Measurements from ENCODE around the gene TBC1D12.
A peak's percentile ranks its signal among the peaks of the same experiment; 100 is the strongest.
"Not testable (repeated sequence)": the region's sequence is repeated elsewhere in the genome, so short reads cannot be mapped to it uniquely, and the experiment has no call there.

Gene TBC1D12

DNA sequence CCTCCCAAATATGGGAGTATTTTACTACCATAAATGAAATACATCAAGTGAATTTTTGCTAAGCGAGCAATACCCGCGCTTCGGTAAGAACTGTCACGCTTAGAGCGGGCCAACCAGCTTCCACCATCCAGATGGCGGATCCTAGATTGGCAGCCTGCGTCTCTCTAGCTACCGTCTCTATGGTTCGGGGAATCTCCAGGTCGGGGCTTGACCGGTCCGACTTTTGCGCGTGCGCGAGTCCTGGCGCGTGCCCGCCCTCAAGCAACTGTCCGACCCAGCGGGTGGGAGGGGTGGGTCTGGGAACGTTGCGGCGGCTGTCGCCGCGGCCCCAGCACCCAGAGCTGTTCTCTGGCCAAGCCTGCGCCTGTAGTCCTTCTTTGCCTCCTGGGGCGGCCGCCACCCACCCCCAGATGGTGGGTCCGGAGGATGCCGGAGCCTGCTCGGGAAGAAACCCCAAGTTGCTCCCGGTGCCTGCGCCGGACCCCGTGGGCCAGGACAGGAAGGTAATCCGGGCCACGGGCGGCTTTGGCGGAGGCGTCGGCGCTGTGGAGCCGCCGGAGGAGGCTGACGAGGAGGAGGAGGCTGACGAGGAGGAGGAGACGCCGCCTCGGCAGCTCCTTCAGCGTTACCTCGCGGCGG is at the start of gene TBC1D12:
Gene TBC1D12, plus strand, starts transcription at position 338 of the 639 bp plus-strand sequence. Its CDS starts 73 bp downstream, at position 411.
- peak; percentile 97 for DNase-seq

DNA sequence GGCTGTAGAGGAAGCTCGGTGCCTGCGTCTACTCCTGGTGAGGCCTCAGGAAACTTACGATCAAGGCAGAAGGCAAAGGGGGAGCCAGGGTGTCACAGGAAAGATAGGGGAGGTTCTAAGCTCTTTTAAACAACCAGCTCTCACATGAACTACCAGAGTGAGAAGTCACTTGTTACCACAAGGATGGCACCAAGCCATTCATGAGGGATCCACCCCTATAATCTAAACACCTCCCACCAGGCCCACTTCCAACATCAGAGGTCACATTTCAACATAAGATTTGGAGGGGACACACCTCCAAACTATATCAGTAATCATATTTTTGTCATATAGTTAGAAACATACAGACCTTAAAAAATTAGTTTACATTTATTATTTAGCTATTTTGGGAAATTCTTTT is 49.0 kb upstream of the TBC1D12 start:
- no peak for DNase-seq

DNA sequence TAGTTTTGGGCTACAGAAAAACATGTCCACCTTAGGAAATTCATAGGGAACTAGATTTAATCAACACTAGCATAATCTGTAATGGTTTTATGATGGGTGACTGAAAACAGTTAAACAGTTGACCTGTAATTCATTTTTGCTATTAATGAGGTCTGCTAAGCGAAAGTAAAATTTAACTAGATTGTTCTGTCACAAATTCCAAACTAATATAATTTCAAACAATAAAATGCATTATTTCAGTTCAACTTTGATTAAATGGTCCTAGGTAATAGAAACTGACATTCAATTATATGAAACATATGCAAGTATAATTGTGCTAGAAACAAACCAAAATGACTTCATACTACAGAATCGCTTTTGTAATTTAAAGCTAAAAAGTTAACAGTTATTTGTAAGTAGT is 46.5 kb upstream of the TBC1D12 start:
- no peak for DNase-seq

DNA sequence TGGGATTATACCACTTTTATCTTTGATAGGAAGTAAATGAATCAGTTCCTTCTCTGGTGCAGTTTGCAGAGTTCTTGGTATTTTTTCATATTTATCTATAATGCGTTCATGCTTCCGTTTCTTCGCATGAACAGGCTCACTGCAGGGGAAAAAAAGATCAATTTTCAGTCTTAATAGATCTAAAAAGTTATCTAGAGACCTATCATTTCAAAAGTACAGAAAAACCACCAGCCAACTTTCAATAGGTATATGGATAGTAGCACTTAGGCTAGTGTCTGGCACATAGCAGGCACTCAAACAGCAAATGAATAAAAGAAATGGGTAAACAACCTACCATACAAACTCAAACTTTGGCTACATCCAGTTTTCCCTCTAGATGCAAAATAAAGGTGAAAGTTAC is 45.1 kb upstream of the TBC1D12 start:
- no peak for DNase-seq

DNA sequence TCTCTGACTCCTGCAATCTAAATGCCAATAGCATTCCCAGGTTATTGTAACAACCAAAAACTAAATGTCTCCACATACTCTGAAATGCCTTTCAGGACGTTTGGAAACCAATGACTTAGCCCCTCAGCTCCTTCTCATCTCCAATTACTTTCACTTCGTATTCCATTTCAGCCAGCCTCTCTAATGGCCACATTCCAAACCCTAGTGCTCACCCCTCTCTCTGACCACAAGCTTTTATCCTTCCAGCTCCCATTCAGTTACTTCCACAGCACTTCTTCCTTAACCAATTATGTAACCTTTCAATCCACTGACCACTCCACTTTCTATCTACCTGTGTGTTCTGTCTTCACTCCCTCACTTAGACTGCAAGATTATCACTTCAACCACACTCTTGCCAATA is 43.9 kb upstream of the TBC1D12 start:
- DNase-seq: no peak

DNA sequence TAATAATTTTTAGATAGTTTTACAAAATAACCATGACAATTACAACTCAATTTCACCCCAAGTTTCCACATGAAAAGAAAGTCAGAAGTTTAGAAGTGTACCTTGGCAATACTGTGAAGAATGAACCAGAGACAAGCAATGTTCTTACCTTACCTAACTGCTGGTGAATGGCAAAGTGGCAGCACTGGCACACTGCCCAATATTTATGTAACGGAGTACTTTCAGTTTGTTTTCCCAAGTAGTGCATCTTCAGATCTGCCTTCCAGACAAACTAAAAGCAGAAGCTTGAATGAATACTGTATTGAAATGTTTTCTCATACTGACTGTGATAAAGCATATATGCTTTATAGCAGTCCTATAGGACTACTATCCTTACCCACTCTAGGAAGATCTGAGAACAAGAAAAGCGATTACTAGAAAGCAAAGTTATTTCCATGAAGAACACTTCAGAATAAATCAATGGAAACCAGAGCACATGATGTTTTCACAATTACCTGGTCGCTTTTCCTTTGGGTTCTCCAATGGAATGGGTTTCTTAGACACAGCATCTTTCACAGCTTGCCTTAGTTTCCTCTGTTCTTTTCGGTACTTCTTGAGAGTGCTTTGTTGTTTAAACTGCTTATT is 41.1 kb upstream of the TBC1D12 start:
- DNase-seq: no peak

DNA sequence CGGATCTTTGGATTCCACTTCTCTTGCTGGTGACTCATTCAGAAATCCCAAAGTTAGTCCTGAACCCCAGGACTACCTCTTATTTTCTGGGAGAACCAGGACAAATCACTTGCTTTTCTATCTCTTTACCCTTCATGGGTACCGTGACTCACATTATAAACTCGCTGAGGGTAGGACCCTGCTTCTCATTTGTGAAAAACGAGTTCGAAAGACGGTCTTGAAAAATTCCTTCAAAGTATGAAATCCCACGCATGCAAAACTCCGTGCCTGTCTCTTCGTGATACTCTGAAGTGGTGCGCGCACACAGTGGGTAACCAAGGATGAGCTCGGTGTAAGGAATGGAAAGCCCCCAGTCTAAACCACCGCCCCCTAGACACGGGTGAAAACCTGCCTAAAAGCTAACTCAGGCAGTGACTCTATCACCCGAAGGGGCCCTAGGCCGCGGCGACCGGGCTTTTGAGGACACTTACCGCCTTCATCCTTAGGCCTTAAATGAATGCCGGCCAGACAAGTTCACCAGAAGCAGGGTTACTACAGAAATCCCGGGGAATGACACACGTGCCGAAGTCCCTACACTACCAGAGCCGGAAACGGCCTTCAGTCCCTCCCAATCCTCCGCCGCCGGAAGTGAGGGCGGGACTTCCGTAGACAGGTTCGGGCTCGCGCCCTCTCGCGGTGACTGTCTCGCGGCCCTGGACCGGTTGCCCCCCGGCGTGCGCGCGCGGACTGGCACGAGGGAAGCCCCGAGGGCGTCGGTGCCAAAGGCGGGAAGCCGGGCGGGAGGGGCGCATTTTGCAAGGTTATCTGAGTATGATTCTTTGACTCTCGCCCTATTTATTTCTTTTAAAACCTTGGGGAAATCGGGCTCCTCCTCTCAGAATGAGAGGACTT is 39.7 kb upstream of the TBC1D12 start, which contains the start of gene NOC3L:
Gene NOC3L, minus strand, starts transcription at position 580 of the 891 bp plus-strand sequence. Its CDS starts 101 bp downstream, at position 479.
- peak; percentile 97 for DNase-seq

DNA sequence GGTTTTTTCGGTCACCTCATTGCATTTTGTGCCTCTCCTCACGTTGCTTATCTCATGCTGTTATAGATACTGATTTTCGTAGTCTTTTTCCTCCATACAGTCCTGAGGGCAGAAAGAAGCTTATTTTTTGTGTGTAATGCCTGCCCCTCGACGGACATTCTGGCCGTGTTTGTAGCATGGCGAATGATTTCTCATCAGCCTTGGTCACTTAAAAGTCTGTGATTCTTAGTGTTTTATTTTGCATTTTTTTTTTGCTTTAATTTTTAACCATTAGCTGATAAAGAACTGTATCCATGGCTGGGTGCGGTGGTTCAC is 39.1 kb upstream of the TBC1D12 start:
- DNase-seq: no peak

DNA sequence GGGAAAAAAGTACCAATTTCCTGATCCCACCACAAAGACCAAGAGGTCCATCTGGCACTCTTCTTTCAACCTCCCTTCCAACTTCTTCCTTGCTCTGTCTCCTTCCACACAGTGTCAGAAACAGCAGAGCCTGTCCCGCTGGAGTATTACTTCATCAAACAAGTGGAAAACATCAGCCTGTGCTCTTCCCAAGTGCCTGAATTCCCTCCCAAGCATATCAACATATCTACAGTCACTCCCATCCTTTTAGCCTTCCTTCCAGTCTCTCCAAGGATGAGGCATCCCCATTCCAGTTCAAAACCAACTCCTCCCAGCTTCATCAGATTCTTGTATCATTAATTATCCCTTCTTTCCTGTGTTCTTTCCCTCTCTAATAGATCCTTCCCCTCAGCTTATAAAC is 37.9 kb upstream of the TBC1D12 start:
- no peak for DNase-seq

DNA sequence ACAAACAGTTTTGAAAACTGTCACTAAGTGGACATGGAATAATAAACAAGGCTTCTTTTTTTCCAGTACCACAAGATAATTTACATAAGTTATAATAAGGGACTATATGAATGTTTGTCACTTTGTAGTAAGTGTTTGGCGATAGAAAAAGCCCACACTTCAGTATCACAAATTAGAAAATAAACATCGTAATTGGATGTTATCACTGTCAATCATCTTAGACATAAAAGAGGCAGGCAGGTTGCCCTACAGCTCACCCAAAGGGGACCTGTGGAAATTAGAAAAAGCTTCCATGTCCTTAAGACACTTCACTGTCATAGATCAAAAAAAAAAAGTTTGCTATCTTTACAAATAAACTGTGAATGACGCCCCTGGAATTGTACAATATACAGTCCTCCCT is 36.0 kb upstream of the TBC1D12 start:
- no peak for DNase-seq

DNA sequence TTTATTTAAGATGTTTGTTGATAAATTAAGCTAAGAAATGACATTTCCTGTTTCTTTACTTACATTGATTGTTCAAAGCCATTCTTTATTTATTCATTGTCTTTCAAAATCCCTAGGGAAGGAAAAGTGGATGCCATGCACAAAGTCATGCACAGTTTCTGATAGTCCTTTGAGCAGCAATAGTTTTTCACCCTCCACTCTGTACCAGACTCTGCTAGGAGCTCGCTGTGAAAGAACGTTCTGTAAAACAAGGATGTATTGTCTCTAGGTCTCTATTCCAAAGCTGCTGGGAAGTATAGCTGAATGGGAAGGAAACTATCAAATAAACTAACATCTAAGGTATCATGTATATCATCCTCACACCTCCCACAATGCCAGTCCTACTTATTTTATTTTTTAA is 31.8 kb upstream of the TBC1D12 start:
- no peak for DNase-seq

DNA sequence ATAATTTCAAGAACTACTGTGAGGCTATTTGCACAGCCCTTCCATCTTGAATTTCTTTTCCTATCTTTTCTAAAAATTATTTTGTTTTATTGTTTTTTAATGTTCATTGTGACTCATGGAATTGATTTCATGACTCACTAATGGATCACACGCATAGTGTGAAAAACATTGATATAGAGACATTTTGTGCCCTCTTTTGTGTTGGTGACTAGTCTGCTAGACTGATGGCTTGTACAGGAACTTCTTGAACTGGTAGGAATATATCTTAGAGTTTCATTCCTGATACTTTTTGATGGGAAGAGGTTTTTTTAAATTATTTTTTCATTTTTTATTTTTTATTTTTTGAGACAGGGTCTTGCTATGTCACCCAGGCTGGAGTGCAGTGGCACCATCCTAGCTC is 27.0 kb upstream of the TBC1D12 start:
- DNase-seq: no peak

DNA sequence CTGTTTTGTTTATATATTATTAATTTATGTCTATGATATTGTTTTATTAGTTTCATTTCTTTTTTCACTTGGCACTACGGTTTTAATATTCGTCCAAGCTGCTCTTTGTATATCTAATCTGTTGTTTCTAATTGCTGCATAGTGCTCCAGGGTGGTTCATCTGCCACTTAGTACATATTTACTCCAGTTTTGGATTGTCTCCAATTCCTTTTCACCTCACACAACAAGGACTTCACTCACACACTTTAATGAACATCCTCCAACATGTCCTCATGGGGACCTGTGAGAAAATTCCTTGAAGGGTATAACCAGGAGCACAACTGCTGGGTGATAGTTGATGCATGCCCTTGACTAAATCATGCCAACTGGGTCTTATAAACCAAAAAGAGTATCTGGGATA is 25.5 kb upstream of the TBC1D12 start:
- no peak for DNase-seq

DNA sequence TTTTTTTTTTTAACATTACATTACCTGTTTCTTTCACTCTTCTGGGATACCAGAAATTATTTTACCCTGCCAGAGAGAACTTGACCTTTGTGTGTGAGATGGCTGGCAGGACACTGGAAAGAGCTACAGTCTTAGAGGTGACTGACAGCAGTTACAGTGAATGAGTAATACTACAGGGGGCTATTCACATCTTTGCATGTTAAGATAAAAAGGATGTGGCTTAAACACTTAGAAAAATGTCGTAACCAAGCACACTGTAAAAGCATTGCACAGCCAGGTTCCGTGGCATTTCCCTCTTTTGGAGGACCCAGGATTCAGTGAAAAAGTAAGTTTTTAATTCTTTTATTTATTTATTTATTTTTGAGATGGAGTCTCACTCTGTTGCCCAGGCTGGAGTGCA is 18.8 kb upstream of the TBC1D12 start:
- no peak for DNase-seq

DNA sequence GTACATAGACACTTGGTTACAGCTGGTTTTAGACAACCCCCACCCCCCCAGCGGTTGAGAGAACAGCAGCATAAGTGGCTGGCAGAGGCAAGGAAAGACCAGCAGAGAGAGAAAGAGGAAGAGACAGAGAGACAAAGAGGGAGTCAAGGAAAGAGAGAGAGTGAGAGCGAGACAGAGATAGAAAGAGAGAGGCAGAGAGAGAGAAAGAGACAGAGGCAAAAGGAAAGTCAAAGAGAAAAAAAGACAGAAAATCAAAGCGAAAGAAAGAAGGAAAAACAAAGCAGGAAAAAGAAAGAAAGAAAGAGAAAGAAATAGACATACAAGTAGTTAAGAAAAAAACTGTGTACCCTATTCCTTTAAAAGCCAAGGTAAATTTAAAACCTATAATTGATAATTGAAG is 16.6 kb upstream of the TBC1D12 start:
- not testable (repeated sequence) for DNase-seq

DNA sequence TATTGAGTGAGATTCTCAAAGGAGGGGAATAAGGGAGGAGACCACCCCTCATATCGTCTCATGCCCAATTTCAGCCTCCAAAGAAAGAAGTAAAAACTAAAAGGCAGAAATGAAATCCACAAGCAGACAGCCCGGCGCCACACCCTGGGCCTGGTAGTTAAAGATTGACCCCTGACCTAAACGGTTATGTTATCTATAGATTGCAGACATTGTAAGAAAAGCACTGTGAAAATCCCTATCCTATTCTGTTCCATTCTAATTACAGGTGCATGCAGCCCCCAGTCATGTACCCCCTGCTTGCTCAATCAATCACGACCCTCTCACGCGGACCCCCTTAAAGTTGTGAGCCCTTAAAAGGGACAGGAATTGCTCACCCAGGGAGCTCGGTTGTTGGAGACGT is 10.2 kb upstream of the TBC1D12 start:
- DNase-seq: not testable (repeated sequence)

DNA sequence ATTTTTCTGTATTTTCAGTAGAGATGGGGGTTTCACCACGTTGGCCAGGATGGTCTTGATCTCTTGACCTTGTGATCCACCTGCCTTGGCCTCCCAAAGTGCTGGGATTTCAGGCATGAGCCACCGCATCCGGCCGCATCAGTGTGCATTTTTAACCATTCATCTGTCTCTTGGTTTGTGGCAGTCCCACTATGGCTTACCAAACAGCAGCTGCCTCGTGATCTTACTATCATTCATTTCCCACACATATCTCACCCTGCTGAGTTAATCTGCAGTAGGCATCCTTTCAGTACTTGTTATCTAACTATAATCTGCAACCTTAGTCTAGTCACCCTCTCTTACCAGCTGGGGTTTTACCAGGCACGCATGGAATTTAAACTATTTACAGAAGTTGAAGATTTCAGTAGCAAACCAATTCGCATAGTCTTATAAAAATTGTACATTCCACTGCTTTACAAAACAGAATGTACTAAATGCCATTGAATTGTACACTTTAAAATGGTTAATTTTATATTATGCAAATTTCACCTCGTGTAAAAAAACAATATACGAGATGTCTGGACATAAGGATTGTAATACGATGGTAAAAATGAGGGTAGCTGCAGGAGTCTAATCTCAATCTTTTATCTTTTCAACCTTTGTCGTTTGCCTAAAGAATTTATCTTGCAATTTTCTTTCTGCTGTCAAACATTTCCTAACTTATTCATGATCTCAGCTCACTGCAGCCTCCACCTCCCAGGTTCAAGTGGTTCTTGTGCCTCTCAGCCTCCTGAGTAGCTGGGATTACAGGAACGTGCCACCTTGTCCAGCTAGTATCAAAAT is 4.6 kb upstream of the TBC1D12 start:
- no peak for DNase-seq

DNA sequence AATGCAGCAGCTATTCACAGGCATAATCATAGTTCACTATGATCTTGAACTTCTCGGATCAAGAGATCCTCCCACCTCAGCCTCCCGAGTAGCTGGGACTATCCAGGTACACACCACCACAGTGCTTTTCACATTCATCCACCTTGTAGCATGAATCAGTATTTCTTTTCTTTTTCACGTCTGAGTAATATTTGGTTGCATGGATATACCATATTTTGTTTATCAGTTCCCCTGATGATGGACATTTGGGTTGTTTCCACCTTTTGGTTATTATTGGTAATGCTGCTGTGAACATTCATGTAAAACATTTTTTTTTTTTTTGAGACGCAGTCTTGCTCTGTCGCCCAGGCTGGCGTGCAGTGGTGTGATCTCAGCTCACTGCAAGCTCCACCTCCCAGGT is 3.6 kb upstream of the TBC1D12 start:
- no peak for DNase-seq

DNA sequence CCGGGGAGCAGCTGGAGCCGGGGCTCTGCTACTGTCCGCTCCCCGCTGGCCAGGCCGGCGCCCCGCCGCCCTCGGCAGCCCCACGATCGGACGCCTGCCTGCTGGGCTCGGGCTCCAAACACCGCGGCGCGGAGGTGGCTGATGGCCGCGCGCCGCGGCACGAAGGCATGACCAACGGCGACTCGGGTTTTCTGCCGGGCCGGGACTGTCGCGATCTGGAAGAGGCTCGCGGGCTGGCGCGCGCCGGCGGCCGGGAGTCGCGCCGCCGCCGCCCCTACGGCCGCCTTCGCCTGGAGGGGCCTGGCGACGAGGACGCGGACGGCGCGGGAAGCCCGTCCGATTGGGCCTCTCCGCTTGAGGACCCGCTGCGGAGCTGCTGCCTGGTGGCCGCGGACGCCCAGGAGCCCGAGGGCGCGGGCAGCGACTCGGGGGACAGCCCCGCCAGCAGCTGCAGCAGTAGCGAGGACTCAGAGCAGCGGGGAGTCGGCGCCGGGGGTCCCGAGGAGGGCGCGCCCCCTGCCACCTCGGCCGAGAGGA is 570 bp downstream of the TBC1D12 start:
- DNase-seq: peak; percentile 46

DNA sequence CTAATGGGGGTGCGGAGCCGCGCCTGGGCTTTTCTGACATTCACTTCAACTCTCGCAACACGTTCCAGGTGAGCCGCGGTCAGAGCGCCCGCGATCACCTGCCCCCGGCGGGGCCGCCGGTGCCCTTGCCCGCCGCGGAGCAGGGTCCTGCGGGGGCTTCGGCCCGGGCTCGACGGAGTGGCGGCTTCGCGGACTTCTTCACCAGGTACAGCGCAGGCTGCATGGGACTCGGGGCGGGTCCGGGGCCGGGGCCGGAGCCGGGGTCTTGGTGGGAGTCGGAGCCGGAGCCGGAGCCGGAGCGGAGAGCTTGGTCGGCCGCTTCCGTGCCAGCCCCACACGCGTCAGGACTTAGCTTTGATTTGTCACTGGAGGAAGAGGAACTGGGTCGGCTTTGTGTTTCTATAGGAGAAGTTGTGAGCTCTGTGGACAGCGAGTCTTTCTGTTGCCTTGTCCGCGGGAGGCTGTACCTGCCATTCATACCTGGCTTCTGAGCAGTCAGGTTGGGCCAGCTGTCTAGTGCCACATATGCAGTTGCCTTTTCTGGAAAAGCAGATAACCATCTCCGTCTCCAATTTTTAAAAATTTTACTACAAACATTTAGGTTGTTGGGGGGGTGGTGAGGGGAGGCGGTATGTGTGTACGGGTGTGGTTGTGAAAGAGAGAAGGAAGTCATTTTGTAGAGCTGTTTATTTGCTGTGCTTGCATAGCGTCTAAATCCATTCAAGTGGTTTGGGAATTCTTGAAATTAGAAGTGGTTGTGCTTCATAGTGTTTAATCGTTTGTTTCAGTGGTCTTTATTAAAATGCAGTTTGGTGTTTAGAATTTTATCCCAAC is 1.3 kb downstream of the TBC1D12 start:
- DNase-seq: peak; percentile 81

DNA sequence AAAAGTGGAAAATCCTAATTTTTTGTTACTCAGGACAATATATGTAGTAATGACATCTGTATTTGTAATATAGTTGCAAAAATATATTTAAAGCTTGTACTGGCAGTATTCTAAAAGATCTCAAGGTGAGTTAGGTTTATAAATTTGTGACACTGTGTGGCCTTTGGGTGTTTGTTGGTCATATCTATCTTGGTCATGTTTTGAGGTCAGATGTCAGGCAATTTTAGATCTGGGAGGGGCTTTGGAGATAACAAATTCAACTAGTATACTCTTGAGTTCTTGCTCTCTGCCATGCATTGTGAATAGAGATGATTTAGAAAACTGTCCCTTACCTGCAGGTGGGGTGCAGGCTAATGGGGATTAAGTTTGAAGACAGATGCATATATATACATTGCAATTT is 3.1 kb downstream of the TBC1D12 start:
- DNase-seq: no peak

DNA sequence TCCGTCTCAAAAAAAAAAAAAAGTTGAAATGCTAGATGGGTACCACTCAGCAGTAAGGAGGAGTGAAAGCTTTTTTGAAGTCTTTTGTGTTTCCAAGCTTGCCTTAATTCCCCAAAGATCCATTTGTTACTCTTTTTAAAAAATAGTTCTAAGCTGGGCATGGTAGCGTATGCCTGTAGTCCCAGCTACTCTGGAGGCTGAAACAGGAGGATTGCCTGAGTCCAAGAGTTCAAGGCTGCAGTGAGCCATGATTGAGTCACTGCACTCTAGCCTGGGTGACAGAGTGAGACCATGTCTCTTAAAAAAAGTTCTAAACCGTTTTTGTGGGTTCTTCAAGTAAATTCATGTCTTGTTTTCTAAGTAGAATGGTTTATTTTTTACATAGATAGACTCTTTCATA is 5.3 kb downstream of the TBC1D12 start:
- DNase-seq: no peak
